TTC549 (cell line): ENCODE data around the gene NOX5.

ENCODE experiments used
- FAIRE-seq: peaks from 2 replicates; lab custom pipeline; 2012; peaks lifted over from hg19 to GRCh38; lab: Jason Lieb, UNC

The NOX5 gene

DNA sequence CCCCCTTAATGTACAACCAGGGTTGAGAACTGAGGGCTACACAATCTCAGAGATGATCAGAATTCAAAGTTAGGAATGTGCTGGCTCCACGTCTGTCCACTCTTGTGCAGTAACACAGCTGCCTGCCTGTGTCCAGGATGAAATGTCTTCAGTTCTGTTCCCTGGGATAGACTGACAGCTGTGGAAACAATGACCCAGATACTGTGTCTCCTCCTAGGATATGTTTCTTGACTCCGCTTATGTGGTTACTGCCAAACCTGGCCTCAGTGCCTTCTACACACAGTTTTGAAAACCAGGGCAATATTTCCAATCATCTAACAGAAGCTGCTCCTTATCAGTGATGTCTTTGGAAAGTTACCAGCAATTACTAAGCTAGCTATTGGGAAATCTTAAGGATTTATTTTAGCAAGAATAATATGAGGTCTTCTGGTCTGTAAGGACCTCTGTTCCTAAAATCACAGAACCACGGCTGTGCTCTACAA is 67.6 kb downstream of the NOX5 start:
- no peak for FAIRE-seq

DNA sequence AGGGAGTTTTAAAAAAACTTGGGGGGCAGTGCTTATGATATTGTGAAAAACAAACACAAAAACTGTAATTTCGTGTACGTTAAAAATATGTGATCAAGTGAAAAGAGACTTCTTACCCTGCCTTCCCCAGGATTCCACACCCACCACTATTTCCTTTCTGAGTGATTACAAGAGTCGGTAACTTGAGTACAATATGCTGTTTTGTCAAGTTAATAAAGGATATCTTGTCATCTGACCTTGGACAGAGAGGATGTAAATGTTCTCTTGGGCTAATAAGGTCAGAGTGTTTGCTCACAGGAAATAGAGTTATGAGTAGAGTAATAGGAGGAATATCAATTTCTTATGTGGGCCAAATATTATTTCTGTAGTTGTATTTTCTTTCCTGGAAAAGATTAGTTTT is 68.1 kb downstream of the NOX5 start:
- FAIRE-seq, result no peak

GRCh38 chr15:69084404-69085030 is 70.0 kb downstream of the NOX5 start:
- FAIRE-seq, result no peak

DNA sequence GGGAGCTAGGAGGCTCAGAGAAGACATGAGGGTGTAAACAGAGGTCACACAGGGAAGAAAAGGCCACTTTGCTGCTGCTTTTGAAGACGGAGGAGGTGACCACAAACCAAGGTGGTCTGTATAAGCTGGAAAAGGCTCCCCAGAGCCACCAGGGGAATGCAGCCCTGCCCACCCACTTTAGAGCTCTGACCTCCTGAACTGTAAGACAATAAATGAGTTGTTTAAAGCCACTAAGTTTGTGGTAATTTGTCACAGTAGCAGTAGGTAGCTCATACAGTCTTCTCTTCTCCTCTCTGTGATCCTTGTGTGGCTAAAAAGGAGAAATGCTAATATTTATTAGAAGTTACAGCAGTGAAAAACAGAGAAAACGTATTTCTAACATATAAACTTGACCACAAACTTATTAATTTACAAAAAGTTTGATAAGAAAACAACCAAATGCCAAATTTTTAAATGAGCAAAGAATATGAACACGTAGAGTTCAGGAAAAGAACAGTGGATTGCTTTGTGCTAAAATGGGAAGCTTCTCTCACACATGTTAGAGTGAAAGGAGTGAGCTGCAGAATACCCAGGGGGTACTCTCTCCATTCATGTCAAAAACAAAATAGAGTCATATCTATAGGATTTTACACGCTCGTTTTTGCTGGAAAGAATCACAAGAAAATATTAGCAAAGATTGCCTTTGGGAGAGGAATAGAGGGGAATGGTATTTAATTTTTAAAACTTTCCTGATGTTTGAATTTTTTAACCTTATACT is 71.0 kb downstream of the NOX5 start:
- no peak for FAIRE-seq

GRCh38 chr15:69086427-69087204 is 72.1 kb downstream of the NOX5 start:
- no peak for FAIRE-seq

DNA sequence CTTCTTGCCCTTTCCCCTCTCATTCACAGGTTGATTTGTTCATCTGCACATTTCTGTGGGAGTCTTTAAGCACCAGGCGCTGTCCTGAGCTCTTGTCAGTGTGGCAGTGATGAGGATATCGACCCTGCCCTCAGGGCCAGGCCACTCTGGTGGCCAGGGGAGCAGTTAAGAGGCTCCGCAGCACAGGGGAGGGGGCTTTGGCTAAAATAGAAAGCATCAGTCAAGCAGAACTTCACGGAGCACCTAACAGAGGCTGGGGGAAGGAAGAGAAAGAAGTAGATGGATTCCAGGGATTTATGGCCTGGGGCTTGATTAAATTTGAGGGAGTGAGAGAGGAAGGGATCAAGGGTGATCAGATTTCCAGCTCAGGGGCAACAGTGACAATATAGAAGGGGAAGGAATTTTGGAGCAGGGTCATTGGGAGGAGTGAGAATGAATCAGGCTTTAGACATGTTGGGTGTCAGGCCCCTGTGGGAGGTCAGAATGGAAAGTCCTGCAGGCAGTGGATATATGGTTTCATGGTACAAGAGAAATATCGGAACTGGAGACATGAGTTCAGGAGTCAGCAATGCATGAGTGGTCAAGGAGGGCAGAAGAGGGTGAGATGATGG is 73.0 kb downstream of the NOX5 start:
- FAIRE-seq, result no peak

DNA sequence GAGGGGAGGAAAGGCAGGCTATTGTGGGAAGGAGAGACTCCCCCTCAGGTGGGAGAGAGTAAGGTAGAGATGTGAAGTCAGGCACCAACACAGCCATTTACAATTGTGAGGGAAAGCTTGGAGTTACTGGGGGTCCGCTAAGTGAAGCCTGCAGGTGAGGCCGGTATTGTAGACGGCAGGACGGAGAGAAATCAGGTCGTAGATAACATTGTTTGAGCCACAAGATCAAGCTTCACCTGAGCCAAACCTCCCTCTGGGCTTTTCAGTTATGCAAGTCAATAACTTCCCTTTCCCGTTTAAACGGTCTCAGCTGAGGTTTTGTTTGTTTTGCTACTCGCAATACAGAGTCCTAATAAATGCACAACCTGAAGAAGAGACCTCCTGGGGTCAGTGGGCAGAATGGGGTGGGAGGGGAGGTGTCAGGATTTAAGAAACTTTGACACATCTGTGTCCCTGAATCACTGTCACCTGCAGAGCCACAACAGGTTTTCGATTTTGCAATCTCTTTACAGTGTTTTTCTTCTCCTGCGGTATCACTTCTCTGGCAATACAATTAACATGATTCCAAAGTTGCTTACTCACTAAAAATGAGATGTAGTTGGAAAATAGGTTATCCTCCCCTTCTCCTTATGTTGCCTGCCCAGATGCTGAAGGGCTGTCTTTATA is 73.9 kb downstream of the NOX5 start:
- FAIRE-seq, result no peak

DNA sequence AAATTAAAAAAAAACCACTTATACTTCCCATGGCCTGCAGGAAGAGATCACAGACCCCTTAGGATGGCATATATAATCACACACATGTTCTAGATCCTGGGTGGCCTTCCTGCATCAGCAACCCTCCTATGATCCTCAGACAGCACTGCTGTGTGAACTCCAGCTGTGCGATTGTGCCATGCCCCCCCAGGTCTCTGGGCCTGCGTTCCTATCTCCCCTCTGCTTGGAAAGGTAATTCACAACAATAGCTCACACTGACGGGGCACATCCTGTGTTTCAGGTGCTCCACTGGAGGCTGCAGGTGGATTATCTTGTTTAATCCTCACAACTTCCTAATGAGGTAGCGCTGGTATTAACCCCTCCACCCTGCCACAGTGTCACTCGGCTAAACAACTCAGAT is 74.8 kb downstream of the NOX5 start:
- no peak for FAIRE-seq

GRCh38 chr15:69090197-69090948 is 75.9 kb downstream of the NOX5 start:
- FAIRE-seq, result no peak

- no peak for FAIRE-seq
Observed at GRCh38 chr15:69091654-69092053, 77.2 kb downstream of the NOX5 start.

GRCh38 chr15:69092159-69092558 is 77.7 kb downstream of the NOX5 start:
- FAIRE-seq, result no peak

GRCh38 chr15:69093127-69093526 is 78.6 kb downstream of the NOX5 start:
- no peak for FAIRE-seq

GRCh38 chr15:69093614-69094013 is 79.1 kb downstream of the NOX5 start:
- FAIRE-seq, result no peak

DNA sequence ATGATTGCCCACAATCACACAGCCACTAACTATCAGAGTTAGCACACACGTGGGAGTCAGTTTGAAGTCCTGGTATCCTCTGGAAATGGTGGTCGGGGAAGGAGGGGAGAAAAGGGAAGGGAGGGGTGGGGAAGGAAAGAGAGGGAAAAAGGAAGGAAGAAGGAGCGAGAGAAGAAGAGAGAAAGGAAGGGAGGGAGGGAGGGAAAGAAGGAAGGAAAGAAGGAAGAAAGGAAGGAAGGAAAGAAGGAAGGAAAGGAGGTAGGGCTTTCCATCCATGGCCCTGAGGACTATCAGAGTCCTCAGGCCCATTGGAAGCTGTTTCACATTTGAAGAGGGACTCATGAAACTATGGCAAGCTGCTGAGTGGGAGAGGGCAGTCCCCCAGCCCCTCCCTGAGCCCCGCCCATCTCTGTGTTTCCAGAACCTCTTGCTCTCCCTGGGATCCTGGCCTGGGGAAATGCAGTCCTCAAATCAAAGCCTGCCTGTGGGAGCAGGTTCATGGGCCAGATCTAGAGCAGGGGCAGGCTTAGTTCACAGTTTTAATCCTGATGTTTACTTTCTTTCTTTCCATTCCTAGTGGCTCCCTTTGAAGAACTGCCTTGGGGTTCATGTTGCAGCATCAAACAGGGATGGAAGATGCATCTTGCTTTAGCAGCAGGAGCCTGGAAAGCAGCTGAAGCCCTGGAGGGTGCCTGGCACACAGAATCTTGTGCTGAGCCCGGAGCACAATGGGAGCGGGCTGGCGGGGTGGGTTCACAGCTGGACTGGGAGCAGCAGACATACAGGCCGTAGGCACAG is 79.8 kb downstream of the NOX5 start:
- FAIRE-seq, result no peak

DNA sequence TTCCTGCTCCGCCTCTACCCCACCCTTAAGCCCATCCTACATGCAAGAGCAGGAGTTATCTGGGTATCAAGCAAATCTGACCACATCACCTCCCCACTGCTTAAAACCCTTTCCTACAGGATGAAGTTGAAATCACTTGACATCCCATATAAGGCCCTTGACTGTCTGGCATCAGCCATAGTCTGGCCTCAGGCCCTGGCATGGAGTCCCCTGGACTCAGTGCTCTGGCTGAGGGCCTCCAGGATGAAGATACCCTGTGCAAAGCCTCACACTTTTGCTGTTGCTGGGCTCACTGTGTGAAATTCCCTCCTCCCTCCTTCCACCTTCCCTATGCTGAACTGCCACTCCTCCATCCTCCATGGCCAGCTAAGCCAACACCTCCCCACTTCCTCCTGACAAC is 80.8 kb downstream of the NOX5 start:
- FAIRE-seq, result no peak

DNA sequence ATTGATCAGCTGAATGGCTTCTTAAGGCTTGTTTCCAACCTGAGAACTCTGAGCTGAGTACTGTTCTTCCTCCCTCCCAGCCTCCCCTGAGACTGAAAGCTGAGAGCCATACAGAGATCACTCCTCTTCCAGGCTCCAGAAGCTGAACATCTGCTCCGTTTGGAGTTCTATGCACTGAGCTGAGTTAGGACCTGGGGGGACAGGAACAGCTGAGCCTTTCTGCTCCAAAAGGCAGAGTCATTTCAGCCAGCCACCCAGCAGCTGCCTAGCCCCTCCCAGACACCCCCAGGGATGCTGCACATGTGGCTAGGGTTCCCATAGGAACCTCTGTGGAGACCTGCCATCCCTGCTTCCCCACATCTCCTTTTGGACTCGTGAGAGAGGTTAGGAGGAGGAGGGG is 81.7 kb downstream of the NOX5 start:
- no peak for FAIRE-seq

DNA sequence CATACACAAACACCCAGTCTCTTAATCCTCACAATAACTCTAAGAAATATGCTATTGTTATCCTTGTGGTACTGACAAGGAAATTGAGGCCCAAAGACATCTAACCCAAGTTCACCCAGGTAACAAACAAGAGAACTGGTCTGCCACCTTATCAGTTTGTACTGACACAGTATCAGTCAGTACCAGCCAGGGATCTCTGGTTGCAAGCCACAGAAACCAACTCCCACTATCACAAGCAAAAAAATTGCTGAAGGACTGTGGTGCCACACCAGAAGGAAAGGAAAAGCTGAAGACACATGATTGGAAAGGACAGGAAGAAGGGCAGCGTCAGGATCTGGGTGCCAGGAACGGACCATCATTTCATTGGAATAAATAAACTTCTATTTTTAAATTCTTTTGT is 82.1 kb downstream of the NOX5 start:
- no peak for FAIRE-seq

DNA sequence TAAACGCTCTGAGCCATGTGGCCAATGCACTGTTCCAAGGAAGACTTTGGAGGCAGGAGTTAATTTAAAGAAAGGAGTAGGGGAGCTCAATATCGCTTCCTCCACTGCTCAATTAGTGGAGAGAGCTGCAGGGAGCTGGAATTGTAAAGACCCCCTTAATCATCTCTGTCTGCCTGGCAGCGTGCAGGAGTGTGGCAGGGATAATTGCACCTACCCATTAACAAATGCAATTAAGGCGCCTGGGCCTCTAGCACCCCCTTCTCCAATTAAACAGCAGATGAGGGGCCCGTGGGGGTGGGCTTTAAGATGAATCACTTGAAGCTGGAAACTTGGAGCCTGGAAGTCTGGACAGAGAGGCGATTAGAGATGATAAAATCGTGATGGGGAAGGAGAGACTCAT is 84.3 kb downstream of the NOX5 start:
- FAIRE-seq, result no peak

DNA sequence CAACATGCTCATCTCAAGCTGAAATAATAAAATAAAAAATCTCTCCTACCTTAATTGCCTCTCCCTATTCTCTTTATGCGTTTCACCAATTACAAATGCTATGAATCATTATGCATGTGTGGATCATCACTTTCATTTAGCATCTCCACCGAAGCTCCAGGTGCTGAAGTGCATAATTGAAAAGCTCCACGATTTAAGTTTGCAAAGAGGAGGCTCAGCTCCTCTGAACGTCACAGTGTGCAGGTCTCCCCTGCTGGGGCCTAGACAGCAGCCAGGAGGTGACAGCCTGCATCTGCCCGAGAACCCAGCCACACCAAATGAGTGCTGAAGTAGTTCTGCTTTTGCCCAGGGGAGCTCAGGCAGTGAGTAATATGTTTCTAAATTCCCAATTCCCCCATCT is 85.4 kb downstream of the NOX5 start:
- FAIRE-seq, result no peak

DNA sequence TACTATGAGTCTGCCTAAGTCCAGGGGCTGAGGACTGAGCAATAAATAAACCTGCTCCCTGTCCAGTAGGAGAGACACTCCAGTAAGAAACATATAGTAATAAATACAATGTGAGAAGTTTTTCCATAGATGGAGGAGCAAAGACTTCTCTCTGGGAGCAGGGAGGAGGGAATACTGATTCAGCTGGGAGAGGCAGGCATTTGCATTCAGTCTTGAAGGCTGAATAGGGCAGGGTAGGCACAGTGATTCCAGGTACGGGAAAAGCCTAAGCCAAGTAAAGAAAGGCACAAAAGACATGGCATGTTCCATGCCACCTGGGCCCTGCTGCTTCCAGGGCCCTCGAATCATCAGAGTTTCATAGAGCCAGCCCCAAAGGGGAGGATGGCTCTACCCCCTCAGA is 86.3 kb downstream of the NOX5 start:
- FAIRE-seq, result no peak
